SK-N-SH treated with all-trans-retinoic acid at 6 μM for 48 hours (cell line): ENCODE measurements around the gene GAB4.

Experiments used
- ATAC-seq: fragments of 200-7000 bp; cut with Tn5 transposase; 3 replicates; pipeline ENCODE4 v1.9.1; 2020; ENCODE audit warnings: mild to moderate bottlenecking, moderate library complexity
- ARNTL ChIP-seq: fragments of 450-650 bp; formaldehyde crosslinking; IDR thresholded peaks from 2 replicates; pipeline ENCODE4 v1.5.0; 2020; ENCODE audit warnings: low read depth, mild to moderate bottlenecking, moderate library complexity, borderline replicate concordance
- BACH2 ChIP-seq: fragments of 250-450 bp; sonication (Bioruptor Pico); IDR thresholded peaks from 2 replicates; pipeline ENCODE4 v1.9.0; 2021; ENCODE audit warnings: mild to moderate bottlenecking, borderline replicate concordance
- CREB5 ChIP-seq: fragments of 250-450 bp; sonication (Bioruptor Pico); IDR thresholded peaks from 2 replicates; pipeline ENCODE4 v1.5.1; 2020; ENCODE audit warnings: low read depth, mild to moderate bottlenecking, moderate library complexity
- CSDC2 ChIP-seq: fragments of 250-450 bp; sonication (Bioruptor Pico); IDR thresholded peaks from 2 replicates; pipeline ENCODE4 v1.5.0; 2020; ENCODE audit warnings: mild to moderate bottlenecking, moderate library complexity
- ESRRG ChIP-seq: fragments of 250-450 bp; sonication (Bioruptor Pico); IDR thresholded peaks from 2 replicates; pipeline ENCODE4 v1.6.1; 2021; ENCODE audit warnings: mild to moderate bottlenecking
- ISL1 ChIP-seq: fragments of 250-450 bp; sonication (Bioruptor Pico); IDR thresholded peaks from 2 replicates; pipeline ENCODE4 v2.1.2; 2022; ENCODE audit warnings: mild to moderate bottlenecking, moderate library complexity
- OSR1 ChIP-seq: fragments of 250-450 bp; sonication (Bioruptor Pico); IDR thresholded peaks from 2 replicates; pipeline ENCODE4 v1.8.0; 2022; ENCODE audit warnings: moderate library complexity, mild to moderate bottlenecking, inconsistent platforms
- PPARA ChIP-seq: fragments of 250-450 bp; sonication (Bioruptor Pico); IDR thresholded peaks from 2 replicates; pipeline ENCODE4 v1.5.0; 2020; ENCODE audit warnings: mild to moderate bottlenecking, borderline replicate concordance
- SNAI2 ChIP-seq: fragments of 250-450 bp; sonication (Bioruptor Pico); IDR thresholded peaks from 2 replicates; pipeline ENCODE4 v1.5.0; 2020; ENCODE audit warnings: mild to moderate bottlenecking, moderate library complexity
- TCF4 ChIP-seq: fragments of 250-450 bp; sonication (Bioruptor Pico); IDR thresholded peaks from 2 replicates; pipeline ENCODE4 v1.8.0; 2021; ENCODE audit warnings: mild to moderate bottlenecking, moderate library complexity, borderline replicate concordance
- ZC3H10 ChIP-seq: fragments of 250-450 bp; sonication (Bioruptor Pico); IDR thresholded peaks from 2 replicates; pipeline ENCODE4 v1.5.1; 2021; ENCODE audit warnings: mild to moderate bottlenecking, moderate library complexity
- ZNF565 ChIP-seq: fragments of 450-650 bp; formaldehyde crosslinking; conservative IDR thresholded peaks from 2 replicates; pipeline ENCODE4 v1.5.0; 2020; ENCODE audit warnings: low read depth, mild to moderate bottlenecking, moderate library complexity
- ZNF70 ChIP-seq: fragments of 450-650 bp; formaldehyde crosslinking; IDR thresholded peaks from 2 replicates; pipeline ENCODE4 v1.5.0; 2020; ENCODE audit warnings: mild to moderate bottlenecking, moderate library complexity
- TF ChIP-seq, protein P1 (sequence below): fragments of 250-450 bp; sonication (Bioruptor Pico); IDR thresholded peaks from 2 replicates; pipeline ENCODE4 v1.8.0; 2021; ENCODE audit warnings: low read depth, mild to moderate bottlenecking, moderate library complexity, borderline replicate concordance
- TF ChIP-seq, protein P2 (sequence below): fragments of 250-450 bp; sonication (Bioruptor Pico); IDR thresholded peaks from 2 replicates; pipeline ENCODE4 v1.5.0; 2020; ENCODE audit warnings: mild to moderate bottlenecking, moderate library complexity
- TF ChIP-seq, protein P3 (sequence below): fragments of 250-450 bp; sonication (Bioruptor Pico); IDR thresholded peaks from 2 replicates; pipeline ENCODE4 v1.5.1; 2021; ENCODE audit warnings: mild to moderate bottlenecking, moderate library complexity

Gene GAB4

GRCh38 chr22:17013396-17014100, 5.5 kb upstream of the GAB4 start:
- ATAC-seq: no peak
- TF ChIP-seq TCF4 (CRISPR knock-in tag): no peak
- TF ChIP-seq, protein P1, sequence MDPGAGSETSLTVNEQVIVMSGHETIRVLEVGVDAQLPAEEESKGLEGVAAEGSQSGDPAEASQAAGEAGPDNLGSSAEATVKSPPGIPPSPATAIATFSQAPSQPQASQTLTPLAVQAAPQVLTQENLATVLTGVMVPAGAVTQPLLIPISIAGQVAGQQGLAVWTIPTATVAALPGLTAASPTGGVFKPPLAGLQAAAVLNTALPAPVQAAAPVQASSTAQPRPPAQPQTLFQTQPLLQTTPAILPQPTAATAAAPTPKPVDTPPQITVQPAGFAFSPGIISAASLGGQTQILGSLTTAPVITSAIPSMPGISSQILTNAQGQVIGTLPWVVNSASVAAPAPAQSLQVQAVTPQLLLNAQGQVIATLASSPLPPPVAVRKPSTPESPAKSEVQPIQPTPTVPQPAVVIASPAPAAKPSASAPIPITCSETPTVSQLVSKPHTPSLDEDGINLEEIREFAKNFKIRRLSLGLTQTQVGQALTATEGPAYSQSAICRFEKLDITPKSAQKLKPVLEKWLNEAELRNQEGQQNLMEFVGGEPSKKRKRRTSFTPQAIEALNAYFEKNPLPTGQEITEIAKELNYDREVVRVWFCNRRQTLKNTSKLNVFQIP (CRISPR knock-in tag): no peak
- TF ChIP-seq, protein P2, sequence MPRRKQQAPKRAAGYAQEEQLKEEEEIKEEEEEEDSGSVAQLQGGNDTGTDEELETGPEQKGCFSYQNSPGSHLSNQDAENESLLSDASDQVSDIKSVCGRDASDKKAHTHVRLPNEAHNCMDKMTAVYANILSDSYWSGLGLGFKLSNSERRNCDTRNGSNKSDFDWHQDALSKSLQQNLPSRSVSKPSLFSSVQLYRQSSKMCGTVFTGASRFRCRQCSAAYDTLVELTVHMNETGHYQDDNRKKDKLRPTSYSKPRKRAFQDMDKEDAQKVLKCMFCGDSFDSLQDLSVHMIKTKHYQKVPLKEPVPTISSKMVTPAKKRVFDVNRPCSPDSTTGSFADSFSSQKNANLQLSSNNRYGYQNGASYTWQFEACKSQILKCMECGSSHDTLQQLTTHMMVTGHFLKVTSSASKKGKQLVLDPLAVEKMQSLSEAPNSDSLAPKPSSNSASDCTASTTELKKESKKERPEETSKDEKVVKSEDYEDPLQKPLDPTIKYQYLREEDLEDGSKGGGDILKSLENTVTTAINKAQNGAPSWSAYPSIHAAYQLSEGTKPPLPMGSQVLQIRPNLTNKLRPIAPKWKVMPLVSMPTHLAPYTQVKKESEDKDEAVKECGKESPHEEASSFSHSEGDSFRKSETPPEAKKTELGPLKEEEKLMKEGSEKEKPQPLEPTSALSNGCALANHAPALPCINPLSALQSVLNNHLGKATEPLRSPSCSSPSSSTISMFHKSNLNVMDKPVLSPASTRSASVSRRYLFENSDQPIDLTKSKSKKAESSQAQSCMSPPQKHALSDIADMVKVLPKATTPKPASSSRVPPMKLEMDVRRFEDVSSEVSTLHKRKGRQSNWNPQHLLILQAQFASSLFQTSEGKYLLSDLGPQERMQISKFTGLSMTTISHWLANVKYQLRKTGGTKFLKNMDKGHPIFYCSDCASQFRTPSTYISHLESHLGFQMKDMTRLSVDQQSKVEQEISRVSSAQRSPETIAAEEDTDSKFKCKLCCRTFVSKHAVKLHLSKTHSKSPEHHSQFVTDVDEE (CRISPR knock-in tag): no peak
- no peak for TF ChIP-seq ZC3H10 (CRISPR knock-in tag)
- no peak for TF ChIP-seq ARNTL (CRISPR knock-in tag)
- TF ChIP-seq CREB5 (CRISPR knock-in tag): no peak
- no peak for TF ChIP-seq ZNF565 (CRISPR knock-in tag)
- no peak for TF ChIP-seq PPARA (CRISPR knock-in tag)
- TF ChIP-seq CSDC2 (CRISPR knock-in tag): no peak
- TF ChIP-seq BACH2 (CRISPR knock-in tag): no peak
- TF ChIP-seq ESRRG (CRISPR knock-in tag): no peak

DNA sequence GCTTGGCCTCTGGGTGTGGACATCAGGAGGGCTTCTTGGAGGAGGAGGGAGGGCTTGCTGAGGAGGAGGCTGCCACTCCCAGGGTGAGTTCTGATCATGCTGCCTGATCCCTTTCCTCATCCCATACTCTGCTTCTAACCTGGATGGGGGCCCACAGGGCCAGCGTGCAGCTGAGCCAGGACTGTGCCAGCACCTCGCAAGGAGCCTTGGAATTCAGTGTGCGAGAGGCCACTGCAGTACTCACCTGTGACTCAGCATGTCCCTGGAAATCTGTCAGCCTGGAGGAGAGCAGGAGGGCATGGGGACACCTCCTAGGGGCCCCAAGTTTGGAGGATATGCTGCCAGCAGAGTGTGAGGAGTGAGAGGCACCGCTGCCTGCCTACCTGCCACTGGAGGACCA, 4.2 kb upstream of the GAB4 start:
- TF ChIP-seq, protein P2 (CRISPR knock-in tag): no peak
- TF ChIP-seq OSR1 (CRISPR knock-in tag) (no peak), SNAI2 (CRISPR knock-in tag) (no peak), ZNF70 (CRISPR knock-in tag) (no peak), ESRRG (CRISPR knock-in tag) (no peak), BACH2 (CRISPR knock-in tag) (no peak)
- TF ChIP-seq, protein P1 (CRISPR knock-in tag): no peak
- TF ChIP-seq, all 23 proteins: peak for 0
- no peak for ATAC-seq

- TF ChIP-seq ZC3H10 (CRISPR knock-in tag): no peak
- TF ChIP-seq ZNF70 (CRISPR knock-in tag): no peak
- TF ChIP-seq, protein P3, sequence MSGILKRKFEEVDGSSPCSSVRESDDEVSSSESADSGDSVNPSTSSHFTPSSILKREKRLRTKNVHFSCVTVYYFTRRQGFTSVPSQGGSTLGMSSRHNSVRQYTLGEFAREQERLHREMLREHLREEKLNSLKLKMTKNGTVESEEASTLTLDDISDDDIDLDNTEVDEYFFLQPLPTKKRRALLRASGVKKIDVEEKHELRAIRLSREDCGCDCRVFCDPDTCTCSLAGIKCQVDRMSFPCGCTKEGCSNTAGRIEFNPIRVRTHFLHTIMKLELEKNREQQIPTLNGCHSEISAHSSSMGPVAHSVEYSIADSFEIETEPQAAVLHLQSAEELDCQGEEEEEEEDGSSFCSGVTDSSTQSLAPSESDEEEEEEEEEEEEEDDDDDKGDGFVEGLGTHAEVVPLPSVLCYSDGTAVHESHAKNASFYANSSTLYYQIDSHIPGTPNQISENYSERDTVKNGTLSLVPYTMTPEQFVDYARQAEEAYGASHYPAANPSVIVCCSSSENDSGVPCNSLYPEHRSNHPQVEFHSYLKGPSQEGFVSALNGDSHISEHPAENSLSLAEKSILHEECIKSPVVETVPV (CRISPR knock-in tag): no peak
- TF ChIP-seq ISL1 (CRISPR knock-in tag): no peak
- no peak for TF ChIP-seq CREB5 (CRISPR knock-in tag)
- TF ChIP-seq PPARA (CRISPR knock-in tag): no peak
- no peak for TF ChIP-seq BACH2 (CRISPR knock-in tag)
- TF ChIP-seq, all 23 proteins: peak for 0
- no peak for ATAC-seq
Observed at GRCh38 chr22:17009640-17010291, 1.7 kb upstream of the GAB4 start.
